Loucy (cell line): ENCODE results near the gene MTPN.

ENCODE experiments used
- H2AFZ ChIP-seq: fragments of 200-600 bp; sonication (generic); 2 replicates; pipeline ENCODE4 v1.6.0; 2016; ENCODE audit warnings: antibody characterized with exemption, mild to moderate bottlenecking, low read length, moderate library complexity
- H3F3A ChIP-seq: fragments of 200-600 bp; 2 replicates; pipeline ENCODE4 v1.6.0; 2016; ENCODE audit warnings: antibody characterized with exemption, low read depth, mild to moderate bottlenecking
- H3K27me3 ChIP-seq: fragments of 200-600 bp; sonication (generic); 2 replicates; pipeline ENCODE4 v1.6.1; 2014; ENCODE audit warnings: low read length, mild to moderate bottlenecking; ENCODE audit not compliant: insufficient read depth, poor library complexity, severe bottlenecking
- H3K36me3 ChIP-seq: fragments of 200-600 bp; sonication (generic); 2 replicates; pipeline ENCODE4 v1.6.1; 2016; ENCODE audit warnings: low read length; ENCODE audit not compliant: insufficient read depth
- H3K4me1 ChIP-seq: fragments of 200-600 bp; sonication (generic); 2 replicates; pipeline ENCODE4 v1.5.1; 2014; ENCODE audit warnings: low read length, mild to moderate bottlenecking; ENCODE audit not compliant: insufficient read depth, poor library complexity, severe bottlenecking
- H3K4me2 ChIP-seq: fragments of 200-600 bp; sonication (generic); 2 replicates; pipeline ENCODE4 v1.6.0; 2014; ENCODE audit warnings: antibody characterized with exemption, low read length, low read depth, mild to moderate bottlenecking; ENCODE audit not compliant: poor library complexity, severe bottlenecking
- H3K4me3 ChIP-seq: fragments of 200-600 bp; sonication (generic); 2 replicates; pipeline ENCODE4 v1.5.1; 2014; ENCODE audit warnings: low read length, mild to moderate bottlenecking, mixed read lengths; ENCODE audit not compliant: poor library complexity, severe bottlenecking
- H3K79me2 ChIP-seq: fragments of 200-600 bp; sonication (generic); 2 replicates; pipeline ENCODE4 v1.6.1; 2014; ENCODE audit warnings: low read length; ENCODE audit not compliant: insufficient read depth
- H3K9ac ChIP-seq: fragments of 200-600 bp; sonication (generic); 2 replicates; pipeline ENCODE4 v1.6.0; 2014; ENCODE audit warnings: mild to moderate bottlenecking, low read depth, low read length, moderate library complexity; ENCODE audit not compliant: poor library complexity, severe bottlenecking
- H3K9me2 ChIP-seq: fragments of 200-600 bp; sonication (generic); replicated peaks from 2 replicates; pipeline ENCODE4 v1.6.1; 2016; ENCODE audit warnings: low read depth, low read length, mixed read lengths
- H3K9me3 ChIP-seq: fragments of 200-600 bp; sonication (generic); 2 replicates; pipeline ENCODE4 v1.6.1; 2014; ENCODE audit warnings: mild to moderate bottlenecking, antibody characterized with exemption, low read length, low read depth; ENCODE audit not compliant: insufficient read depth
- H4K20me1 ChIP-seq: fragments of 200-600 bp; sonication (generic); 2 replicates; pipeline ENCODE4 v1.6.0; 2014; ENCODE audit warnings: antibody characterized with exemption, low read length, mild to moderate bottlenecking; ENCODE audit not compliant: insufficient read depth, poor library complexity, severe bottlenecking
- EZH2phosphoT487 ChIP-seq: fragments of 200-600 bp; IDR thresholded peaks from 2 replicates; pipeline ENCODE4 v1.6.1; 2018; ENCODE audit warnings: antibody characterized with exemption, mild to moderate bottlenecking, moderate library complexity, borderline replicate concordance
- TF ChIP-seq, protein P1 (sequence below): fragments of 200-600 bp; sonication (generic); conservative IDR thresholded peaks from 2 replicates; pipeline ENCODE4 v1.5.1; 2014; ENCODE audit warnings: mild to moderate bottlenecking, antibody characterized with exemption, low read length

Gene MTPN

DNA sequence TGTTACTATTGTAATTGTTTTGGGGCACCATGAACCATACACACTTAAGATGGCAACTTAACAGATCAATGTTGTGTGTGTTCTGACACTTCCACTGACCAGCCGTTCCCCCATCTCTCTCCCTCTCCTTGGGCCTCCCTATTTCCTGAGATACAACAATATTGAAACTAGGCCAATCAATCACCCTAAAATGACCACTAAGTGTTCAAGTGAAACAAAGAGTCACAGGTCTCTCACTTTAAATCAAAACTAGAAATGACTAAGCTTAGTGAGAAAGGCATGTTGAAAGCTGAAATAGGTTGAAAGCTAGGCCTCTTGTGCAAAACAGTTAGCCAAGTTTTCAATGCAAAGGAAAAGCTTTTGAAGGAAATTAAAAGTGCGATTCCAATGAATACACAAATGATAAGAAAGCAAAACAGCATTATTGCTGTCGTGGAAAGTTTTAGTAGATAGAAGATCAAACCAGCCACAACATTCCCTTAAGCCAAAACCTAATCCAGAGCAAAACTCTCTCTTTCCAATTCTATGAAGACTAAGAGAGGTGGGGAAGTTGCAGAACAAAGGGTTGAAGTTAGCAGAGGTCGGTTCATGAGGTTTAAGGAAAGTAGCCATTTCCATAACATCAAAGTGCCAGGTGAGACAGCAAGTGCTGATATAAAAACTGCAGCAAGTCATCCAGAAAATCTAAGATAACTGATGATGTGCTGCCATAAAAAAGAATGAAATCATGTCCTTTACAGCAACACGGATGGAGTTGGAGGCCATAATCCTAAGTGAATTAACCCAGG, 90.6 kb downstream of the MTPN start:
- Histone ChIP-seq H3K4me2 (no peak overlapping the region), H3K9me3 (no peaks in the 10 kb centered on the region), H3K4me3 (no peak overlapping the region), H3K79me2 (no peaks in the 10 kb centered on the region), H3F3A (no peaks in the 10 kb centered on the region), H3K36me3 (no peaks in the 10 kb centered on the region), H4K20me1 (no peaks in the 10 kb centered on the region), H2AFZ (no peak overlapping the region), H3K27me3 (peaks cover 54% of the 10 kb centered on the region), H3K4me1 (no peaks in the 10 kb centered on the region), H3K9ac (no peak overlapping the region), H3K9me2 (no peaks in the 10 kb centered on the region)
- TF ChIP-seq EZH2phosphoT487: no peak
- TF ChIP-seq, protein P1, sequence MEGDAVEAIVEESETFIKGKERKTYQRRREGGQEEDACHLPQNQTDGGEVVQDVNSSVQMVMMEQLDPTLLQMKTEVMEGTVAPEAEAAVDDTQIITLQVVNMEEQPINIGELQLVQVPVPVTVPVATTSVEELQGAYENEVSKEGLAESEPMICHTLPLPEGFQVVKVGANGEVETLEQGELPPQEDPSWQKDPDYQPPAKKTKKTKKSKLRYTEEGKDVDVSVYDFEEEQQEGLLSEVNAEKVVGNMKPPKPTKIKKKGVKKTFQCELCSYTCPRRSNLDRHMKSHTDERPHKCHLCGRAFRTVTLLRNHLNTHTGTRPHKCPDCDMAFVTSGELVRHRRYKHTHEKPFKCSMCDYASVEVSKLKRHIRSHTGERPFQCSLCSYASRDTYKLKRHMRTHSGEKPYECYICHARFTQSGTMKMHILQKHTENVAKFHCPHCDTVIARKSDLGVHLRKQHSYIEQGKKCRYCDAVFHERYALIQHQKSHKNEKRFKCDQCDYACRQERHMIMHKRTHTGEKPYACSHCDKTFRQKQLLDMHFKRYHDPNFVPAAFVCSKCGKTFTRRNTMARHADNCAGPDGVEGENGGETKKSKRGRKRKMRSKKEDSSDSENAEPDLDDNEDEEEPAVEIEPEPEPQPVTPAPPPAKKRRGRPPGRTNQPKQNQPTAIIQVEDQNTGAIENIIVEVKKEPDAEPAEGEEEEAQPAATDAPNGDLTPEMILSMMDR: no peak

DNA sequence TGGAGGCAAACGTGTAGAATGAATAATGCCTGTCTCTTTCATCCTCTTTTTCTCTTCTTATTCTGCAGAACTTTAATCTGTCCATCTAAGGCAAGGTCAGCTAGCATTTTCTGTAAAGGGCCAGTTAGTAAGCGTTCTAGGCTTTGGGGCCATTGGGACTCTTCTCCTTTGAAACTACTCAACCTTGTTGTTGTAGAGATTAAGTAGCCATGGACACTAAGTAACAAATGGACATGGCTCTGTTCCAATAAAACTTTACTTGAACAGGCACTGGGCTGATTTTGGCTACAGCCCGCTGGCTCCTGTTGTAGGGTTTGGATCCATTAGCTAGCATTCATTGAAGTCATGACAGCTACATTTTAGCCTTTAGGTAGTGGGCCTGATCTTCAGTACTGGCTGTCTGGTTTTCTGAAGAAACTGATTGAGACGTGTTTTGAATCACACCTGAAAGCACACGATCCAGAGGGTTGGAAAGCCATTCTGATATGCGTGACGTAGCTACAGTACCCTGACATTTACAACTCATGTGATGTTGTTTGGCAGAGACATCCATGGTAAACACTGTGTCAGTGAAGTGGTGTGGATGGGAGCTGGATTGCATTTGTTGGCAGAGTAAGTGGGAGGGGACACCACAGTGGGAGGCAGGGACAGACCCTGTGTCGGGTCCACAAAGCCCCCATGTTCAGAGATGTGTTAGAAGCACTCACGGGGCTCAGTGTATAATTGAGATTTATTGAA, 92.5 kb downstream of the MTPN start:
- Histone ChIP-seq H3K79me2 (no peaks in the 10 kb centered on the region), H3K4me3 (no peak overlapping the region), H3K9ac (no peak overlapping the region), H3K27me3 (peaks cover 43% of the 10 kb centered on the region), H3K4me1 (no peaks in the 10 kb centered on the region), H3K9me3 (no peaks in the 10 kb centered on the region), H4K20me1 (no peaks in the 10 kb centered on the region), H3F3A (no peaks in the 10 kb centered on the region), H3K9me2 (no peaks in the 10 kb centered on the region), H2AFZ (no peak overlapping the region), H3K36me3 (no peaks in the 10 kb centered on the region), H3K4me2 (no peak overlapping the region)
- no peak for TF ChIP-seq EZH2phosphoT487
- TF ChIP-seq, protein P1: no peak

DNA sequence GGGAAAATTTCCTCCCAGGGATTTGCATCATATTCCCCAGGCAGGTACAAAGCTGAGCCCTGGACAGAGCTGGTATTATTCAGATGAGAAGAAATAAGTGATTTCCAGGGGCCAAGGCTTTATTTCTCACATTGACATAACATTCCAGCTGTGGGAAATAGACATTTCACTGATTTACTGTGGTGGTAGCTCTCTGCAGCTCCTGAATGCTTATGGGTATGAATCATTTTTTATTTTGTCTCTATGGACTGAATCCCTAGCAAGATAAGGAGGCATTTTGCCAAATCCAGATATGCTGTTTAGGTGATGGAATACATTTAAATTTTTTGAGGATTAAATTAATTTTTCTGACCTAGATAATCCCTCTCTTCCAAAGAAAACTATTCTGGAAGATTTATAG, 97.9 kb downstream of the MTPN start:
- no peak overlapping the region for H3K4me3 ChIP-seq
- H3K4me2 ChIP-seq: no peak overlapping the region
- H3K36me3 ChIP-seq: no peaks in the 10 kb centered on the region
- no peaks in the 10 kb centered on the region for H4K20me1 ChIP-seq
- TF ChIP-seq EZH2phosphoT487: no peak
- TF ChIP-seq, protein P1: no peak
- H3K79me2 ChIP-seq: no peaks in the 10 kb centered on the region
- H3K4me1 ChIP-seq: no peaks in the 10 kb centered on the region
- peaks cover 3% of the 10 kb centered on the region for H3K27me3 ChIP-seq
- H3K9ac ChIP-seq: no peak overlapping the region
- no peaks in the 10 kb centered on the region for H3F3A ChIP-seq
- no peak overlapping the region for H2AFZ ChIP-seq
- no peaks in the 10 kb centered on the region for H3K9me3 ChIP-seq
- no peaks in the 10 kb centered on the region for H3K9me2 ChIP-seq
